HEK293T (cell line): ENCODE results near the gene FTO.

Source experiments
- BHLHE40 ChIP-seq: fragments of 450-650 bp; IDR thresholded peaks from 2 replicates; pipeline ENCODE4 v1.6.1; 2016; ENCODE audit warnings: mild to moderate bottlenecking, moderate library complexity, borderline replicate concordance
- FOXK2 ChIP-seq: fragments of 450-650 bp; IDR thresholded peaks from 2 replicates; pipeline ENCODE4 v1.6.1; 2016; ENCODE audit warnings: mild to moderate bottlenecking
- LEF1 ChIP-seq: fragments of 450-650 bp; IDR thresholded peaks from 2 replicates; pipeline ENCODE4 v1.6.1; 2017; ENCODE audit warnings: mild to moderate bottlenecking, borderline replicate concordance
- NFRKB ChIP-seq: fragments of 450-650 bp; IDR thresholded peaks from 2 replicates; pipeline ENCODE4 v1.6.1; 2016; ENCODE audit warnings: mild to moderate bottlenecking, moderate library complexity
- SP1 ChIP-seq: fragments of 450-650 bp; IDR thresholded peaks from 2 replicates; pipeline ENCODE4 v1.6.1; 2017
- SUZ12 ChIP-seq: fragments of 450-650 bp; IDR thresholded peaks from 2 replicates; pipeline ENCODE4 v1.6.1; 2016; ENCODE audit warnings: mild to moderate bottlenecking
- TARDBP ChIP-seq: fragments of 450-650 bp; IDR thresholded peaks from 2 replicates; pipeline ENCODE4 v1.6.1; 2016

- TF ChIP-seq SP1 (no peak), FOXK2 (no peak), TARDBP (no peak), BHLHE40 (no peak), NFRKB (no peak), LEF1 (no peak), SUZ12 (no peak)
These were observed 174.3 kb downstream of the FTO start for GRCh38 chr16:53878216-53878615.
